ENCODE data around the gene CROCC2. TPM values are rescaled to one million over a fixed set of nuclear protein-coding genes. Genes with fewer than 3 reads are reported as not detected.

The CROCC2 gene
- total and polyA plus RNA-seq, 3 experiments from 2014 or later = not detected

- Histone ChIP-seq H3K36me3 (ENCODE audit: insufficient read depth, low read length) (no peaks in the 10 kb centered on the region), H3K27ac (ENCODE audit: low read depth, low read length) (no peak overlapping the region), H3K9me3 (ENCODE audit: low read length) (no peaks in the 10 kb centered on the region), H3K4me1 (ENCODE audit: insufficient read depth, low read length) (no peaks in the 10 kb centered on the region), H3K4me3 (ENCODE audit: low read length) (no peak overlapping the region), H3K27me3 (ENCODE audit: insufficient read depth, low read length, poor library complexity, severe bottlenecking) (no peaks in the 10 kb centered on the region)
- Mint-ChIP-seq H3K36me3 (no peaks in the 10 kb centered on the region), H3K4me3 (no peak overlapping the region), H3K9me3 (no peaks in the 10 kb centered on the region), H3K4me1 (no peaks in the 10 kb centered on the region), H3K27me3 (peaks cover 7 to 9% of the 10 kb centered on the region in 2 donors), H3K27ac (peak overlapping the region in 1 of 8 donors; percentile 71)
- DNase-seq = no peak
- POLR2A ChIA-PET = no interaction called here
- CTCF ChIA-PET = no interaction called here
Observed at GRCh38 chr2:240905176-240905781, 857 bp upstream of the CROCC2 start.

DNA sequence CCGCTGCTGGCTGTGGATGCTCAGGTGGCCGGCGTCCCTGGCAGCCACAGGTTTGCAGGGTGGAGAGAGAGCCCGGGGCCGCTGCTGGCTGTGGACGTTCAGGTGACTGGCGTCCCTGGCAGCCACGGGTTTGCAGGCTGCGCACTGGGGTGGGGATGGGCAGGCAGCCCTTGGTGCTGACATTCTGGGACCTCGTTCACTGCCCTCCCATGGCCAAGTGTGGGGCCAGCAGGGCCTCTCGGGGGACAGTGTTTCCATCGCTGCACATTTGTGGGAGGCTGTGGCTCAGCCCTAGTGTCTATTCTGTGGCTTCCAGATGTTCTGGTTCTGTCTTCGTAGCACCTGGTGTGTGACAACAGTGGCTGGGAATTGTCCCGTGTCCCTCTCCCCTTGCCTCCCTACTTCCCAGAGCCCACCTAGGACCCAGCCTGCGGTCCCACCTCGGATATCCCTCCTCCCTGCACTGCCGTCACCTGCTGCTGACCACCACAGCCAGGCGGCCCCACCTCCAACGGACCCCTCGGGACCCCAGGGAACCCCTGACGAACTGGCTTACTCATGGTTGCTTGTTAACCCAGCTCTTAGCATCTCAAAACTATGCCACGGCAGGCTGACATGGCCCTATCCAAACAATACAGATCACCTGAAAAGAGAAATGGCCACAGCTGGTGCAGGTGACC, 915 bp downstream of the CROCC2 start:
- no peaks in the 10 kb centered on the region for H3K9me3 Mint-ChIP-seq
- Histone ChIP-seq H3K27me3 (ENCODE audit: insufficient read depth, low read length, poor library complexity, severe bottlenecking) (no peaks in the 10 kb centered on the region), H3K27ac (ENCODE audit: low read depth, low read length) (no peak overlapping the region), H3K36me3 (ENCODE audit: insufficient read depth, low read length) (no peaks in the 10 kb centered on the region), H3K4me3 (ENCODE audit: low read length) (no peak overlapping the region), H3K4me1 (ENCODE audit: insufficient read depth, low read length) (no peaks in the 10 kb centered on the region), H3K9me3 (ENCODE audit: low read length) (no peaks in the 10 kb centered on the region)
- H3K27me3 Mint-ChIP-seq = peaks cover 9 to 21% of the 10 kb centered on the region in 2 donors
- no peak for DNase-seq
- CTCF ChIA-PET = no interaction called here
- H3K4me1 Mint-ChIP-seq = no peaks in the 10 kb centered on the region
- H3K4me3 Mint-ChIP-seq = no peak overlapping the region
- no peak overlapping the region for H3K27ac Mint-ChIP-seq
- no peaks in the 10 kb centered on the region for H3K36me3 Mint-ChIP-seq
- POLR2A ChIA-PET = no interaction called here

DNA sequence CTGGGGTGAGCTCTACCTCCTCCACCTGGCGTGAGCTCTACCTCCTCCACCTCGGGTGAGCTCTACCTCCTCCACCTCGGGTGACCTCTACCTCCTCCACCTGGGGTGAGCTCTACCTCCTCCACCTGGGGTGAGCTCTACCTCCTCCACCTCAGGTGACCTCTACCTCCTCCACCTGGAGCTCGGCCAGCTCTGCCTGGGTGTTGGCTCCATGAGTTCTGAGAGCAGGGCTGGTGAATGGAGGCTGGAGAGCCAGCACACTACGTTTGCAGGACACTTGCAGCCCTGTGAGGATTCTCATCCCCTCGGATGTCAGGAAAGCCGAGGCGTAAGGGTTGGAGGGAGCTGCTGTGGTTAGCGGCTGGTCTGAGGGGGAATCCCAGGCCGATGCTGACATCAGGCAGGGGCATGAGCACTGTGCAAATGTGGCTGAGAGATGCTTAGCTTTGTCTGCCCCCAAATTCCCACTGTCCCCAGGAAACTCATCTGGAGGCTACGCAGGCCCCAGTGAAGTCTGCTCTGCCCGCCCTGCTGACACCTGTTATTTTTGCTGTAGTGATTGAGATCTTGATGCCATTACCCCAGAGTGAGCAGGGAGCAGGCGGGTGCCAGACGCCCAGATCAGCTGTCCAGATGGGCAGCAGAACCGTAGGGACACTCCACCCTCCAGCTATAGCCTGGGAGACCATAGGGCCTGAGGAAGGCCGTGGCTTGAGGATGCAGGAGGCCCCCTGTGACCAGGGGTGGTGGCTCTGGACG, 3.3 kb downstream of the CROCC2 start:
- H3K27me3 ChIP-seq (ENCODE audit: insufficient read depth, low read length, poor library complexity, severe bottlenecking) = no peaks in the 10 kb centered on the region
- Mint-ChIP-seq H3K27me3 (peaks cover 11 to 26% of the 10 kb centered on the region in 2 donors), H3K27ac (no peak overlapping the region), H3K9me3 (no peaks in the 10 kb centered on the region), H3K36me3 (no peaks in the 10 kb centered on the region), H3K4me3 (no peak overlapping the region), H3K4me1 (no peaks in the 10 kb centered on the region)
- no peak for DNase-seq
- H3K9me3 ChIP-seq (ENCODE audit: low read length) = no peaks in the 10 kb centered on the region
- H3K4me1 ChIP-seq (ENCODE audit: insufficient read depth, low read length) = no peaks in the 10 kb centered on the region
- ChIA-PET POLR2A (no interaction called here), CTCF (no interaction called here)
- no peak overlapping the region for H3K4me3 ChIP-seq (ENCODE audit: low read length)
- H3K27ac ChIP-seq (ENCODE audit: low read depth, low read length) = no peak overlapping the region
- H3K36me3 ChIP-seq (ENCODE audit: insufficient read depth, low read length) = no peaks in the 10 kb centered on the region

GRCh38 chr2:240911641-240912265, 5.6 kb downstream of the CROCC2 start:
- Histone ChIP-seq H3K27ac (ENCODE audit: low read depth, low read length) (no peak overlapping the region), H3K9me3 (ENCODE audit: low read length) (no peaks in the 10 kb centered on the region), H3K4me3 (ENCODE audit: low read length) (no peak overlapping the region), H3K27me3 (ENCODE audit: insufficient read depth, low read length, poor library complexity, severe bottlenecking) (no peaks in the 10 kb centered on the region), H3K36me3 (ENCODE audit: insufficient read depth, low read length) (no peaks in the 10 kb centered on the region), H3K4me1 (ENCODE audit: insufficient read depth, low read length) (no peaks in the 10 kb centered on the region)
- POLR2A ChIA-PET = no interaction called here
- CTCF ChIA-PET = no interaction called here
- H3K27me3 Mint-ChIP-seq = peaks cover 13 to 30% of the 10 kb centered on the region in 2 donors
- H3K4me3 Mint-ChIP-seq = peak overlapping the region in 1 of 7 donors; percentile 17
- no peaks in the 10 kb centered on the region for H3K4me1 Mint-ChIP-seq
- H3K36me3 Mint-ChIP-seq = no peaks in the 10 kb centered on the region
- H3K9me3 Mint-ChIP-seq = no peaks in the 10 kb centered on the region
- DNase-seq = no peak
- no peak overlapping the region for H3K27ac Mint-ChIP-seq

DNA sequence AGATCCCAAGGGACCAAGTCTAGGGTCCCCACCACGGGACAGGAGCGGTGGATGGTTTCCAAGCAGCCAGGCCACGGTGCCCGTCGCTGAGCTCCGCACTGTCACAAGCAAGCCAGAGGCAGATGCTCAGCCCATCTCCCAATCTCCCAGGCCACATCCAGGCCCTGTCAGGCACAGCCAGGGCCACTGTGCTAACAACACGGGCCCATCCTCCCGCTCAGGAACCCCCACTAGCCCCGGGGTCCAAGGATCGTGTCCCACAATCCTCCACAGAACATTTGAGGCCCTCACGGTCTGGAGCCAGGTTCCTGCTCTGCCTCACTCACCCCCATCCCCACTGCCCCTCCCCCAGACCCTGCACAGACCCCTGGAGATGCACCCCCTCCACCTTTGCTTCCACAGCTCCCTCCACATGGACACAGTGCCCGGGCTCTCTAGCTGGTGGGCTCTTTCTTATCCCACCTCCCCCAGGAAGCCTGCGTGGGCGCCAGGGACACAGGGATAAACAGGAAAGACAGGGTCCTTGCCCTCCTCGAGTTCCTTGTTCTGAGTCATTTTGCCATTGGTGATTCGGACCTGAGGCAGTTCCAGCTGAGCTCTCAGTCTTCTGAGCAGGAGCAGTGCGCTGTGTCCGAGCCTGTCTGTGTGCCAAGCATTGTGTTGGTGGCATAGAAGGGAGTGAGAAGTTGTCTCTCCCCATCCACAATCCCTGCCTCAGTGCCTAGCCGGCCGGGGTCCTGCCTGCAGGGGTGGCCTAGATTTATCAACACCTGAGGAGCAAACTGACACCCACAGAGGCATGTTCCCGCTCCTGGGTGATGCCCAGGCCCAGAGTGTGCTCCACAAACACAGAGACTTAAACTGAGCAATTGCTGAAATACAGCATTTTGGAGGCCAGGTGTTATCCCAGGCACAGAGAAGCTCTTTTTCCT, 7.0 kb downstream of the CROCC2 start:
- H3K4me1 Mint-ChIP-seq = no peaks in the 10 kb centered on the region
- Histone ChIP-seq H3K4me1 (ENCODE audit: insufficient read depth, low read length) (no peaks in the 10 kb centered on the region), H3K4me3 (ENCODE audit: low read length) (no peak overlapping the region), H3K9me3 (ENCODE audit: low read length) (no peaks in the 10 kb centered on the region), H3K27me3 (ENCODE audit: insufficient read depth, low read length, poor library complexity, severe bottlenecking) (no peaks in the 10 kb centered on the region), H3K36me3 (ENCODE audit: insufficient read depth, low read length) (no peaks in the 10 kb centered on the region), H3K27ac (ENCODE audit: low read depth, low read length) (no peak overlapping the region)
- H3K27ac Mint-ChIP-seq = no peak overlapping the region
- no peaks in the 10 kb centered on the region for H3K36me3 Mint-ChIP-seq
- POLR2A ChIA-PET = no interaction called here
- H3K9me3 Mint-ChIP-seq = no peaks in the 10 kb centered on the region
- CTCF ChIA-PET = no interaction called here
- DNase-seq = no peak
- H3K27me3 Mint-ChIP-seq = peaks cover 13 to 31% of the 10 kb centered on the region in 2 donors
- no peak overlapping the region for H3K4me3 Mint-ChIP-seq

DNA sequence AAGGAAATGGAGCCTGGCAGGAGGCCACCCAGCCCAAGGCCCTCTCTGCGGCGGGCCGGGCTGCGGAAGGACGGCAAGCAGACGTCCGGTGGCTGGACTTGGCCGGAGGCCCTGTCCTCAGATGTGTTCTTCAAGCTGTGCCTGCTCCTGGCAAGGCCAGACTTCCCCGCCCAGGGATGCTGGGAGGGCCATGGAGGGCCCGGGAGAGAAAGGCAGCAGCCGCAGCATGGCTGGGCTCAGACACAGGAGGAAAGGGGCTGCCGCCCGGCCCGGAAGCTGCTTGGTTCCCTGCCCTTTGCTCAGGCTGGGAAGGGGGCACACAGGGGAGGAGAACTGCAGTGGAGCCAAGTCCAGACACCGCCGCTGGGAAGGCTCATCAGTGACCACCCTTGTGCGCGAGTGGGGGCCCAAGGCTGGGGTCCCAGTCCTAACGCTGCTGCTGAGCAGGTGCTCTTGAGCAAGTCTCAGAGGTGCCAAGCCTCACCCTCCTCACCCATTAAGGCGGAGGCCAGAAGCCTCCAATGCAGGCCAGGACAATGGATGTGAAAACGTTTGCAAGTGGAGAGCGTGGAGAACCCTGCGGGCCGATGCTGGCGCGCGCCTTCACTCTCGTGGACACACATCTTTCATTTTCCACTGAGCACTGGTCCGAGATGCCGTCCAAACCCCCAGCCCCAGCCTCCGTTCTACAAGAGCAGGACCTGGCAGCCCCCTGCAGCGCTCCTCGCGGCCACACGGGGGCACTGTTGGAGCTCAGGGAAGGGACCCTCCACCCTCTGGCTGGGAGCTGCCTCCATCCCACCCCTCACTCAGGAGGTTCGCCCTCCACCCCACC, 7.9 kb downstream of the CROCC2 start:
- Mint-ChIP-seq H3K27me3 (peaks cover 13 to 31% of the 10 kb centered on the region in 2 donors), H3K27ac (peak overlapping the region in 1 of 8 donors; percentile 63), H3K9me3 (no peaks in the 10 kb centered on the region), H3K4me1 (no peaks in the 10 kb centered on the region), H3K4me3 (no peak overlapping the region), H3K36me3 (no peaks in the 10 kb centered on the region)
- no peaks in the 10 kb centered on the region for H3K9me3 ChIP-seq (ENCODE audit: low read length)
- peak; percentile 24 to 66 (median 44) for DNase-seq
- no peak overlapping the region for H3K4me3 ChIP-seq (ENCODE audit: low read length)
- no peaks in the 10 kb centered on the region for H3K4me1 ChIP-seq (ENCODE audit: insufficient read depth, low read length)
- H3K27me3 ChIP-seq (ENCODE audit: insufficient read depth, low read length, poor library complexity, severe bottlenecking) = no peaks in the 10 kb centered on the region
- H3K27ac ChIP-seq (ENCODE audit: low read depth, low read length) = no peak overlapping the region
- CTCF ChIA-PET = interaction anchor here (0.8 to 1.8 kb wide), 6 partner anchors 12 to 230 kb away, joined by 3 to 5 read pairs (median 4); partner anchors contain the start of gene MAB21L4
- no peaks in the 10 kb centered on the region for H3K36me3 ChIP-seq (ENCODE audit: insufficient read depth, low read length)
- POLR2A ChIA-PET = interaction anchor here (0.6 kb wide), 1 partner anchor 745 kb away, joined by 3 read pairs; no protein-coding TSS in a partner anchor

Data from CD8-positive, alpha-beta memory T cell (primary cell).